GM10266 (cell line): Measurements from ENCODE around the gene ACTL9.

Experiments used
- DNase-seq: peaks from one replicate; pipeline ENCODE4 v3.0.0; 2012; ENCODE audit errors: extremely low spot score
- TF ChIP-seq, protein P1 (sequence below): IDR thresholded peaks from 2 replicates; pipeline ENCODE4 v1.5.1; 2012; ENCODE audit warnings: mild to moderate bottlenecking, low read depth; ENCODE audit not compliant: control insufficient read depth, insufficient read depth; ENCODE audit errors: missing control alignments

Gene ACTL9

GRCh38 chr19:8666814-8667405 lies 31.7 kb downstream of the ACTL9 start:
- no peak for DNase-seq
- TF ChIP-seq, protein P1, sequence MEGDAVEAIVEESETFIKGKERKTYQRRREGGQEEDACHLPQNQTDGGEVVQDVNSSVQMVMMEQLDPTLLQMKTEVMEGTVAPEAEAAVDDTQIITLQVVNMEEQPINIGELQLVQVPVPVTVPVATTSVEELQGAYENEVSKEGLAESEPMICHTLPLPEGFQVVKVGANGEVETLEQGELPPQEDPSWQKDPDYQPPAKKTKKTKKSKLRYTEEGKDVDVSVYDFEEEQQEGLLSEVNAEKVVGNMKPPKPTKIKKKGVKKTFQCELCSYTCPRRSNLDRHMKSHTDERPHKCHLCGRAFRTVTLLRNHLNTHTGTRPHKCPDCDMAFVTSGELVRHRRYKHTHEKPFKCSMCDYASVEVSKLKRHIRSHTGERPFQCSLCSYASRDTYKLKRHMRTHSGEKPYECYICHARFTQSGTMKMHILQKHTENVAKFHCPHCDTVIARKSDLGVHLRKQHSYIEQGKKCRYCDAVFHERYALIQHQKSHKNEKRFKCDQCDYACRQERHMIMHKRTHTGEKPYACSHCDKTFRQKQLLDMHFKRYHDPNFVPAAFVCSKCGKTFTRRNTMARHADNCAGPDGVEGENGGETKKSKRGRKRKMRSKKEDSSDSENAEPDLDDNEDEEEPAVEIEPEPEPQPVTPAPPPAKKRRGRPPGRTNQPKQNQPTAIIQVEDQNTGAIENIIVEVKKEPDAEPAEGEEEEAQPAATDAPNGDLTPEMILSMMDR, result no peak

DNA sequence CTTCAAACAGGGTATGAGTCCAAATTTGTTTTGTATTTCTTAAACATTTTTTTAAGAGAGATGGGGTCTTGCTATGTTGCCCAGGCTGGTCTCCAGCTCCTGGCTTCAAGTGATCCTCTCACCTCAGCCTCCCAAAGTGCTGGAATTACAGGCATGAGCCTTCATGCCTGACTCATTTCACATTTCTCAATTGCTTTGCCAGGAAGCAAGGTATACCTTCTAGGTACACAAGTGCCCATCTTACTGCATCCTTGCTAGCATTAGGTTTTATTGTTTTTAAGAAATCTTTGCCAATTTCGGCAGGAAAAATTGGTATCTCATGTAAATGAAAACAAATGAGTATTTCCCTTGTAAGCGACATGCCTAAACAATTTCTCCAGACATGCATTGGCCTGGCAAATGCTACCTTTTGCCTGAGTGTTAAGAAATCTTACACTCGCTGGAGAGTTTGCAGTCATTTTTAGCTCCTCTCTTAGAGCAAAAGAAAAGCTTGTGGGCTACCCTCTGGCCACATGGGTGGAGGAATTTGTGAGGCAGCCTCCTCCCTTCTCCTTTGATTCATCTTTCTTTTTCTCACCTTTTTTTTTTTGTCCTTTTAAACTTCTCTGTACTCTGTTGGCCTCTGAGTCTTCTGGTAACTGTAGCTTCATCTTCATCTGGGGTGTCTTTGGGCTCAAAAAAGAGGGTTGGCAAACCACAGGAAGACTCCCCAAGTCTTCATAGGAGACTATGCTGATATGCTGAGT lies 33.0 kb downstream of the ACTL9 start:
- TF ChIP-seq, protein P1, result no peak
- DNase-seq, result no peak

- DNase-seq, result no peak
- TF ChIP-seq, protein P1, result no peak
These were observed 33.9 kb downstream of the ACTL9 start for GRCh38 chr19:8664671-8665057.

DNA sequence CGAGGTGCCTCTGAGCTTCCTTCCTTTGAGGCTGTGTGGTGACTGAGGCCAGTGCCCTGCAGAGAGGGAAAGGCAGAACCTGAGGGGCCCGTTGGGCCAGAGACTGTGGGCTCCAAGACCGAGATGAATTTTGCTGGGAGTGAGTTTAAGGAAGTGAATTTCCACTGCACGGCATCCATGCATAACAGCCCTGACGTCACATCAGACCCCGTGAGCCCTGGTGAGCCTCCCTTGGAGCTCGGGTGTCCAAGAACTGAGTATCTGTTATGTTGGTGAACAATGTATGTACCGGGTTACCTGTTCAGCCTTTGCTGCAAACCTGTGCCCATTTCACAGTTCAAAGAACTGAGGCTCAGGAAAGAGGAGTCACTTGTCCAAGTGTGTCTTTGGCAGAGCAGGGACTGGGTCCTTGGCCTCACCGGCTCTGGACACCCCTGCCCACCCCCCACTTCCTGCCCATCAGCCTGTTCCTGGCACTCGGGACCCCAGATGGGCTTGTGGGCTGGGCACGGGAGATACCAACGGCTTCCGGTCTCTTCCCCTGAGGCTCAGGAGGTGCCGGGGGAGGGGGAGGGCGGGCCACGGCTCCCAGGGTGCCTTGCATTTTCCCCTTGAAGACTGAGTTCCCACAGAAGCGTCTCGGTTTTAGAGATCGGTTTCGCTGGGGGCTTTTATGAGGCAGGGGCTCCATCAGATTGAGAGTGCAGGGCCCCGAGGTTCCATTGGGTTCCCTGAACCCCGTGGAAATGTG lies 34.5 kb downstream of the ACTL9 start:
- TF ChIP-seq, protein P1, result no peak
- no peak for DNase-seq

DNA sequence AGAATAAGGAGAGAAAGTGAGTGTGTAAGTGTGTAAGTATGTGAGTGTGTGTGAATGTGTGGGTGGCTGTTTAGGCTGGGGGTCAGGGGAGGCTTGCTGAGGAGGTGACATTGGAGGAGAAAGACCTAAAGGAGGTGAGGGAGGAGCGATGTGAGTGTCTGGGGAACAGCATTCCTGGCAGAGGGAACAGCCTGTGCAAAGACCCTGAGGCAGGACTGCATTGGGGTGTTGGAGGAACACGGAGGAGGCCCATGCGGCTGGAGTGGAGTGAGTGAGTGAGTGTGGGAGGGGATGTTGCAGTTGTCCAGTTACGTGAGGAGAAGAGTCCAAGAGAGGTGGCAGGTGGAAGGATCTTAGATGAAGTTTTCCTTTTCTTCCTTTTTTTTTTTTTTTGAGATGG lies 36.3 kb downstream of the ACTL9 start:
- TF ChIP-seq, protein P1, result no peak
- DNase-seq, result no peak

GRCh38 chr19:8659905-8660304 lies 38.7 kb downstream of the ACTL9 start:
- no peak for DNase-seq
- TF ChIP-seq, protein P1, result no peak
